Hepatocyte (in vitro differentiated cells): ENCODE data around the gene GPATCH1. TPM values are rescaled to one million over a fixed set of nuclear protein-coding genes. Genes with fewer than 3 reads are reported as not detected.

Experiments used
- DNase-seq: peaks from one replicate; pipeline ENCODE4 v3.0.0-alpha.2; 2016; ENCODE audit warnings: low spot score
- H2AFZ ChIP-seq: fragments of 200-600 bp; sonication (generic); 2 replicates; pipeline ENCODE4 v1.6.0; 2016; ENCODE audit warnings: antibody characterized with exemption, mild to moderate bottlenecking
- H3K27ac ChIP-seq: fragments of 200-600 bp; sonication (generic); 2 replicates; pipeline ENCODE4 v1.5.1; 2016; ENCODE audit warnings: mild to moderate bottlenecking
- H3K27me3 ChIP-seq: fragments of 200-600 bp; sonication (generic); 2 replicates; pipeline ENCODE4 v1.6.1; 2016
- H3K36me3 ChIP-seq: fragments of 200-600 bp; sonication (generic); replicated peaks from 2 replicates; pipeline ENCODE4 v1.5.1; 2016; ENCODE audit warnings: low read depth; ENCODE audit not compliant: insufficient read depth
- H3K4me1 ChIP-seq: fragments of 200-600 bp; sonication (generic); 2 replicates; pipeline ENCODE4 v1.5.1; 2016; ENCODE audit warnings: mild to moderate bottlenecking, moderate library complexity; ENCODE audit not compliant: insufficient read depth
- H3K4me2 ChIP-seq: fragments of 200-600 bp; sonication (generic); 2 replicates; pipeline ENCODE4 v1.6.0; 2016
- H3K4me3 ChIP-seq: fragments of 200-600 bp; sonication (generic); 2 replicates; pipeline ENCODE4 v1.5.1; 2016; ENCODE audit warnings: mild to moderate bottlenecking
- H3K79me2 ChIP-seq: fragments of 200-600 bp; sonication (generic); 2 replicates; pipeline ENCODE4 v1.6.0; 2017; ENCODE audit warnings: mild to moderate bottlenecking
- H3K9me2 ChIP-seq: fragments of 200-600 bp; sonication (generic); replicated peaks from 2 replicates; pipeline ENCODE4 v1.6.0; 2017; ENCODE audit warnings: mild to moderate bottlenecking; ENCODE audit not compliant: insufficient read depth
- H3K9me3 ChIP-seq: fragments of 200-600 bp; sonication (generic); 2 replicates; pipeline ENCODE4 v1.5.1; 2016; ENCODE audit warnings: low read depth, mild to moderate bottlenecking
- H4K20me1 ChIP-seq: fragments of 200-600 bp; sonication (generic); 2 replicates; pipeline ENCODE4 v1.6.0; 2016; ENCODE audit warnings: mild to moderate bottlenecking; ENCODE audit not compliant: insufficient read depth, poor library complexity, severe bottlenecking
- EZH2 ChIP-seq: fragments of 200-600 bp; sonication (generic); IDR thresholded peaks from 2 replicates; pipeline ENCODE4 v1.6.1; 2016; ENCODE audit warnings: antibody characterized with exemption, mild to moderate bottlenecking, borderline replicate concordance
- EZH2phosphoT487 ChIP-seq: fragments of 200-600 bp; sonication (generic); IDR thresholded peaks from one replicate; pipeline ENCODE4 v1.6.1; 2018; ENCODE audit warnings: antibody characterized with exemption, mild to moderate bottlenecking, low read depth, moderate library complexity; ENCODE audit not compliant: unreplicated experiment, severe bottlenecking
- WGBS: methylation state at CpG from one replicate; pipeline ENCODE4 v1.1.6; 2016; ENCODE audit warnings: low lambda C conversion rate; ENCODE audit errors: missing lambda C conversion rate; 5-methylcytosine and 5-hydroxymethylcytosine counted together
- polyA plus RNA-seq: library from polyadenylated mRNA; unstranded; fragments of >200 nt; fragmentation: Nextera tagmentation; extraction: Ambion mirVana; gene quantifications from 2 replicates; pipeline ENCODE4 v1.2.1, GENCODE V29; 2016
- total RNA-seq: library from RNA; depleted of rRNA; stranded (reverse); fragments of >200 nt; gene quantifications from 2 replicates; pipeline ENCODE4 v1.2.3, GENCODE V29; 2014
- TF ChIP-seq, protein P1 (sequence below): fragments of 200-600 bp; sonication (generic); IDR thresholded peaks from 2 replicates; pipeline ENCODE4 v1.5.1; 2016; ENCODE audit warnings: antibody characterized with exemption, mild to moderate bottlenecking; ENCODE audit not compliant: poor library complexity

The GPATCH1 gene
- total and polyA plus RNA-seq, 2 experiments from 2014 or later = 6.8 to 14.5 TPM

DNA sequence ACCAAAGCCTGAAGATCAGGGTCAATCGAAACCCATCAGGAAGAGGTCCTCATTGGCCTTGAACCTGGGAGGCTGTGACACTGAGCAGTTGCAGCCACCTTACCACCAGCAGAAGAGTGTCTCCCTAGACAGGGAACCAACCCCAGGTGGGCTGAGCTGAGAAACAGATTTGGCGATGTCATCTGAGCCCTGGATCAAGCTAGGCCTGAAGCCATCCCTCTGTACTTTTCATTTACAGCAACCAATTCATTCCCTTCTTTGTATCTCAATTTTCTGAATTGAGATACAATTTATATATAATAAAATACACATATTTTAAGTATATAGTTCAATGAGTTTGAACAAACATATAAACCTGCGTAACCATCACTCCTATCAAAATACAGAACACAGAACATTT, 30.9 kb upstream of the GPATCH1 start:
- Histone ChIP-seq H2AFZ (no peak overlapping the region), H3K9me2 (no peaks in the 10 kb centered on the region), H3K9me3 (no peaks in the 10 kb centered on the region), H3K4me3 (no peak overlapping the region), H3K4me1 (peaks cover 43% of the 10 kb centered on the region), H3K36me3 (no peaks in the 10 kb centered on the region), H3K27ac (peak overlapping the region; percentile 98), H3K79me2 (peaks cover 73% of the 10 kb centered on the region), H3K27me3 (no peaks in the 10 kb centered on the region), H4K20me1 (peaks cover 3% of the 10 kb centered on the region), H3K4me2 (no peak overlapping the region)
- TF ChIP-seq, protein P1, sequence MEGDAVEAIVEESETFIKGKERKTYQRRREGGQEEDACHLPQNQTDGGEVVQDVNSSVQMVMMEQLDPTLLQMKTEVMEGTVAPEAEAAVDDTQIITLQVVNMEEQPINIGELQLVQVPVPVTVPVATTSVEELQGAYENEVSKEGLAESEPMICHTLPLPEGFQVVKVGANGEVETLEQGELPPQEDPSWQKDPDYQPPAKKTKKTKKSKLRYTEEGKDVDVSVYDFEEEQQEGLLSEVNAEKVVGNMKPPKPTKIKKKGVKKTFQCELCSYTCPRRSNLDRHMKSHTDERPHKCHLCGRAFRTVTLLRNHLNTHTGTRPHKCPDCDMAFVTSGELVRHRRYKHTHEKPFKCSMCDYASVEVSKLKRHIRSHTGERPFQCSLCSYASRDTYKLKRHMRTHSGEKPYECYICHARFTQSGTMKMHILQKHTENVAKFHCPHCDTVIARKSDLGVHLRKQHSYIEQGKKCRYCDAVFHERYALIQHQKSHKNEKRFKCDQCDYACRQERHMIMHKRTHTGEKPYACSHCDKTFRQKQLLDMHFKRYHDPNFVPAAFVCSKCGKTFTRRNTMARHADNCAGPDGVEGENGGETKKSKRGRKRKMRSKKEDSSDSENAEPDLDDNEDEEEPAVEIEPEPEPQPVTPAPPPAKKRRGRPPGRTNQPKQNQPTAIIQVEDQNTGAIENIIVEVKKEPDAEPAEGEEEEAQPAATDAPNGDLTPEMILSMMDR = no peak
- no peak for TF ChIP-seq EZH2phosphoT487
- TF ChIP-seq EZH2 = no peak
- no peak for DNase-seq
- WGBS = 100% methylated on average over 3 of the region's 3 CpGs

DNA sequence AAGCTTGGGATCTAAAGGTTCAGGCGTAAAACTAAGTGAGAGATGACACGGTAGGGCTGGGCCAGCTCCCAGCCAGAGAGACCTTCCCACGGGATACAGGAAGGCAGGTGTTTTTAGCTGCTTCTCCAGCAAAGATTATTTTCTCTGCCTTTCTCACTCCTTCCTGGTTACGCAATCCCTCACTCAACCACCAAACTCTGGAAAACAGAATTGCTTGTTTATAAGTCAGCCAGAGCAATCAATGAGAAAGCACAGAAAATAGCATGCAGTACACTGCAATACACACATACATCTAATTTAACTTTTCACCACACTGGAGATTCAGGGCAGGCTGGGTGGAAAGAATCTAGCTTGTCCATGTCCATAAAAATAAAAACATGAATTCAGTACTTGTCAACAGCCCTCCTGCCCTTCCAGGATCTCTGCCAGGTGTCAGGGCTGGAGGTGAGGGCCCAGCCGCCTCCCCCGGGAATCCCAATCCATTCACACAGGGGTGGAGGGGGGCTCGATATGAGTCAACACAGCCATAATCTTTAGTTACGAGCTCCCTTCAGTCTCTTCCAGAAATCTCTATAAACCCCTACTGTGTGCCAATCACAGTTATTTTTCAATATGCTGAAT, 28.5 kb upstream of the GPATCH1 start:
- peaks cover 76% of the 10 kb centered on the region for H3K79me2 ChIP-seq
- peak overlapping the region; percentile 6 for H3K4me2 ChIP-seq
- no peaks in the 10 kb centered on the region for H3K9me3 ChIP-seq
- peak overlapping the region; percentile 98 for H3K27ac ChIP-seq
- H3K27me3 ChIP-seq = no peaks in the 10 kb centered on the region
- H2AFZ ChIP-seq = no peak overlapping the region
- WGBS = 67% methylated on average over 8 of the region's 8 CpGs
- TF ChIP-seq, protein P1 = no peak
- no peak for TF ChIP-seq EZH2
- TF ChIP-seq EZH2phosphoT487 = no peak
- no peak overlapping the region for H3K4me3 ChIP-seq
- no peaks in the 10 kb centered on the region for H3K36me3 ChIP-seq
- peaks cover 42% of the 10 kb centered on the region for H3K4me1 ChIP-seq
- DNase-seq = peak; percentile 69
- no peaks in the 10 kb centered on the region for H3K9me2 ChIP-seq
- H4K20me1 ChIP-seq = peaks cover 3% of the 10 kb centered on the region

DNA sequence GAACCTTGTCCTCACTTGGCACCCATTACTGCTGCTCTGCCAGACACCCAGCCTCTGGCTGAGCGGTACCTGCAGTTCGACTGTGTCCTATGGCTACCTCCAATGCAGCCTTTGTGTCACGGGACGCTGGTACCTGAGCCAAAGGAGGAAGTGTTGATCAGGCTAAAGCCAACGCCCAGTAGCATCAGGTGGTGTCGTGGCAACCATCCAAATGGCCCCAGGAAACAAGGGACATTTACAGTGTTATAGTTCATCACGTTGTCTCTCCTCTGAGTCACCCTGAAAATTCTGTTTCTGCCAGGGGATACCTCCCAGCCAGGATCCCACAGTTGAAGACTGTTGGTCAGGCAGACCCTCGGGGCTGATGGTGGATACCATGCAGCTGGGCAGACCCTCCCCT, 26.4 kb upstream of the GPATCH1 start:
- DNase-seq = peak; percentile 50
- no peaks in the 10 kb centered on the region for H3K36me3 ChIP-seq
- H3K9me3 ChIP-seq = no peaks in the 10 kb centered on the region
- H3K9me2 ChIP-seq = no peaks in the 10 kb centered on the region
- TF ChIP-seq EZH2 (no peak), EZH2phosphoT487 (no peak)
- TF ChIP-seq, protein P1 = no peak
- no peak overlapping the region for H2AFZ ChIP-seq
- peak overlapping the region; percentile 62 for H3K27ac ChIP-seq
- WGBS = 83% methylated on average over 8 of the region's 8 CpGs
- no peaks in the 10 kb centered on the region for H3K27me3 ChIP-seq
- peaks cover 18% of the 10 kb centered on the region for H4K20me1 ChIP-seq
- no peak overlapping the region for H3K4me3 ChIP-seq
- peaks cover 24% of the 10 kb centered on the region for H3K4me1 ChIP-seq
- peaks cover 92% of the 10 kb centered on the region for H3K79me2 ChIP-seq
- H3K4me2 ChIP-seq = no peak overlapping the region
